K562 (cell line): ENCODE results near the gene EPM2A. TPM values are rescaled to one million over a fixed set of nuclear protein-coding genes. Genes with fewer than 3 reads are reported as not detected.

Experiments used
- ATAC-seq: fragments of 200-7000 bp; cut with Tn5 transposase; 3 replicates; pipeline ENCODE4 v1.9.1; 2020; ENCODE audit warnings: moderate library complexity
- BruUV-seq: library from RNA; stranded (reverse); fragments of 400-500 nt; replicated peaks from 2 replicates; lab custom pipeline; 2021; lab: Mats Ljungman, UMichigan
- CTCF ChIA-PET: fragments of 300-600 bp; formaldehyde crosslinking; extraction: SDS; loops from one replicate; lab custom pipeline; 2021; ENCODE audit warnings: low intra/inter-chr PET ratio; lab: Yijun Ruan, JAX
- POLR2A ChIA-PET: fragments of 300-600, 350-650 bp; sonication (Branson Sonifier 250); formaldehyde crosslinking; extraction: SDS; loops from one replicate; lab custom pipeline; 2021; ENCODE audit warnings: antibody characterized with exemption, inconsistent platforms; lab: Yijun Ruan, JAX
- DNase-seq, 4 experiments: peaks; one replicate each; pipeline versions ENCODE4 v3.0.0 to v3.0.0-alpha.2; 2011 to 2018; ENCODE audit warnings: low spot score in 3 of 4, mixed read lengths in 3 of 4; ENCODE audit errors: extremely low read depth in 1 of 4
- FAIRE-seq: peaks from 2 replicates; lab custom pipeline; 2011; peaks lifted over from hg19 to GRCh38; lab: Jason Lieb, UNC
- H2AFZ ChIP-seq: 2 replicates; pipeline ENCODE4 v1.6.0; 2011; ENCODE audit warnings: low read depth, low read length, control low read depth, inconsistent platforms
- H3K27ac ChIP-seq: fragments of 200-600 bp; 3 replicates; pipeline ENCODE4 v1.8.0; 2011; ENCODE audit warnings: low read depth, mild to moderate bottlenecking, control low read depth, inconsistent platforms, low read length, moderate library complexity, mixed read lengths; ENCODE audit errors: extremely low read depth
- H3K27me3 ChIP-seq, 2 experiments: fragments of 300-600 bp in 1 of 2; 2 replicates in 1 of 2; 3 replicates in 1 of 2; pipeline versions ENCODE4 v1.6.0 to v1.8.0; 2011; ENCODE audit warnings: inconsistent platforms in 2 of 2, low read length in 2 of 2, mild to moderate bottlenecking in 1 of 2, mixed read lengths in 1 of 2, moderate library complexity in 1 of 2; ENCODE audit not compliant: control insufficient read depth in 2 of 2, insufficient read depth in 2 of 2
- H3K36me3 ChIP-seq: fragments of 300-600 bp; 3 replicates; pipeline ENCODE4 v1.8.0; 2011; ENCODE audit warnings: mild to moderate bottlenecking, low read length, inconsistent platforms; ENCODE audit not compliant: control insufficient read depth, insufficient read depth
- H3K4me1 ChIP-seq, 2 experiments: fragments of 200-600 bp in 1 of 2; replicated peaks in 1 of 2; 2 replicates in 1 of 2; 3 replicates in 1 of 2; pipeline versions ENCODE4 v1.5.1 to v1.8.0; 2011; ENCODE audit warnings: inconsistent platforms in 2 of 2, low read length in 2 of 2, mild to moderate bottlenecking in 1 of 2, mixed read lengths in 1 of 2, moderate library complexity in 1 of 2; ENCODE audit not compliant: control insufficient read depth in 2 of 2, insufficient read depth in 2 of 2
- H3K4me2 ChIP-seq: 2 replicates; pipeline ENCODE4 v1.6.1; 2011; ENCODE audit warnings: low read length, control low read depth, inconsistent platforms, mixed read lengths; ENCODE audit not compliant: insufficient read depth
- H3K4me3 ChIP-seq: fragments of 200-600 bp; sonication (generic), shearing (Covaris generic); 2 replicates; pipeline ENCODE4 v1.5.1; 2016; ENCODE audit warnings: control low read depth, inconsistent platforms
- H3K79me2 ChIP-seq: fragments of 200-600 bp; 3 replicates; pipeline ENCODE4 v1.8.0; 2011; ENCODE audit warnings: low read length, inconsistent platforms; ENCODE audit not compliant: control insufficient read depth, insufficient read depth
- H3K9ac ChIP-seq, 2 experiments: 2 replicates each; pipeline versions ENCODE4 v1.6.0 to v1.6.1; 2011; ENCODE audit warnings: low read depth in 2 of 2, low read length in 2 of 2, control low read depth in 1 of 2, inconsistent platforms in 1 of 2, mild to moderate bottlenecking in 1 of 2, mixed read lengths in 1 of 2; ENCODE audit not compliant: insufficient read depth in 1 of 2
- H3K9me1 ChIP-seq: one replicate; pipeline ENCODE4 v1.6.0; 2011; ENCODE audit warnings: inconsistent platforms, mild to moderate bottlenecking, low read length, moderate library complexity; ENCODE audit not compliant: control insufficient read depth, insufficient read depth
- H3K9me3 ChIP-seq: replicated peaks from 2 replicates; pipeline ENCODE4 v1.5.1; 2011; ENCODE audit warnings: low read depth, low read length, inconsistent platforms; ENCODE audit not compliant: control insufficient read depth, insufficient read depth
- H4K20me1 ChIP-seq: replicated peaks from 2 replicates; pipeline ENCODE4 v1.6.1; 2011; ENCODE audit warnings: low read length, inconsistent platforms, mixed read lengths; ENCODE audit not compliant: control insufficient read depth, insufficient read depth
- CEBPB ChIP-seq: fragments of 450-650 bp; IDR thresholded peaks from 2 replicates; pipeline ENCODE4 v1.6.1; 2016; ENCODE audit warnings: missing genetic modification characterization, missing compliant biosample characterization
- CEBPG ChIP-seq, 3 experiments: fragments of 200-800 bp in 1 of 3; sonication (Bioruptor generic) in 1 of 3; sonication (generic) in 1 of 3; formaldehyde crosslinking in 1 of 3; IDR thresholded peaks in 2 of 3; conservative IDR thresholded peaks in 1 of 3; 2 replicates each; pipeline versions ENCODE4 v1.6.1 to v1.8.0; 2016 to 2022; ENCODE audit warnings: missing compliant biosample characterization in 2 of 3, missing genetic modification characterization in 2 of 3, mild to moderate bottlenecking in 1 of 3, missing genetic modification reagents in 1 of 3
- ZNF274 ChIP-seq: IDR thresholded peaks from 2 replicates; pipeline ENCODE4 v1.6.1; 2011; ENCODE audit warnings: low read depth, mild to moderate bottlenecking, low read length, moderate library complexity, borderline replicate concordance
- WGBS: fragments of 100-300 bp; shearing (Covaris generic); methylation state at CpG from one replicate; pipeline ENCODE4 v1.1.6; 2016; ENCODE audit warnings: low coverage, mixed read lengths; ENCODE audit not compliant: insufficient coverage; ENCODE audit errors: missing lambda C conversion rate; 5-methylcytosine and 5-hydroxymethylcytosine counted together
- in situ Hi-C: fragments of 300-500 bp; cut with MboI; formaldehyde crosslinking; loops from 4 replicates; pipeline ENCODE4 v1.15.0; 2018; ENCODE audit warnings: inconsistent platforms, mixed read lengths
- intact Hi-C: fragments of 100-400 bp; cut with micrococcal nuclease; formaldehyde crosslinking; loops from 2 replicates; pipeline ENCODE4 v1.14.2; 2022
- polyA plus RNA-seq, 8 experiments: library from polyadenylated mRNA; depleted of rRNA in 4 of 8; stranded (reverse) in 5 of 8; unstranded in 3 of 8; fragments of >200 nt; fragmentation: Nextera tagmentation in 2 of 8; fragmentation: Illumina TruSeq in 1 of 8; extraction: Ambion mirVana in 2 of 8; extraction: Trizol in 1 of 8; gene quantifications; 2 replicates each; pipeline versions ENCODE4 v1.2.1 to v1.2.3, GENCODE V29; 2011 to 2014; ENCODE audit warnings: inconsistent platforms in 1 of 8, missing spikeins in 1 of 8
- total RNA-seq, 7 experiments: library from RNA; depleted of rRNA in 6 of 7; stranded (reverse); fragments of >200 nt in 6 of 7; fragmentation: Illumina TruSeq in 2 of 7; extraction: Trizol in 2 of 7; gene quantifications; 2 replicates each; pipeline versions ENCODE4 v1.2.1 to v1.2.3, GENCODE V29; 2011 to 2021; ENCODE audit warnings: low replicate concordance in 1 of 7
- TF ChIP-seq, protein P1 (sequence below): fragments of 450-650 bp; conservative IDR thresholded peaks from 2 replicates; pipeline ENCODE4 v1.6.1; 2016; ENCODE audit warnings: missing genetic modification characterization, low read depth, mild to moderate bottlenecking, missing compliant biosample characterization, moderate library complexity
- TF ChIP-seq, protein P2 (sequence below), 2 experiments: fragments of 450-650 bp in 1 of 2; sonication (generic) in 1 of 2; formaldehyde crosslinking in 1 of 2; IDR thresholded peaks; 2 replicates each; pipeline versions ENCODE4 v1.7.1 to v1.9.0; 2016 to 2022; ENCODE audit warnings: inconsistent platforms in 1 of 2, mild to moderate bottlenecking in 1 of 2, missing genetic modification reagents in 1 of 2

The EPM2A gene
- total and polyA plus RNA-seq, 9 of the 15 experiments (the other 6 are each of a cell fraction or from before 2014, with no cell fraction given): 0.35 to 5.3 (median 2.5) TPM

DNA sequence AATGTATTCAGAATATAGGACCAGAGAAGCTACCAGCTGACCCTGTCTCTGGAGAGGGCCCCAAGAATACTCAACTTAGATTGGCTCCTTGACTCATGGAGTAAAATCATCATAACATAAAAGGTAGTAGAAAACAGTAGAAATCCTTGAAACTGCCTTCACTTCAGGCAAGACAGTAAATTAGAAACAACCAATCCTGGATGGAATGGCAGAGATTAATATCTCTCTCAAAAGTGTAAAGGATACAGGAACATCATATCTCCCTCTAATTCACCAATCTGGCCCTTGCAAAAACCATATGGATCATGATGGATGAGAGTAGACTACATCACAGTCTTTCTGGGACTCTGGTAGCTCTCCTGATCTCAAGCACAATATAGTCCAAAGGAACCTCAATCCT lies 20.4 kb upstream of the EPM2A start (continued):
- TF ChIP-seq, protein P1, sequence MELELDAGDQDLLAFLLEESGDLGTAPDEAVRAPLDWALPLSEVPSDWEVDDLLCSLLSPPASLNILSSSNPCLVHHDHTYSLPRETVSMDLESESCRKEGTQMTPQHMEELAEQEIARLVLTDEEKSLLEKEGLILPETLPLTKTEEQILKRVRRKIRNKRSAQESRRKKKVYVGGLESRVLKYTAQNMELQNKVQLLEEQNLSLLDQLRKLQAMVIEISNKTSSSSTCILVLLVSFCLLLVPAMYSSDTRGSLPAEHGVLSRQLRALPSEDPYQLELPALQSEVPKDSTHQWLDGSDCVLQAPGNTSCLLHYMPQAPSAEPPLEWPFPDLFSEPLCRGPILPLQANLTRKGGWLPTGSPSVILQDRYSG: no peak
- TF ChIP-seq, all 486 proteins: peak for 0

DNA sequence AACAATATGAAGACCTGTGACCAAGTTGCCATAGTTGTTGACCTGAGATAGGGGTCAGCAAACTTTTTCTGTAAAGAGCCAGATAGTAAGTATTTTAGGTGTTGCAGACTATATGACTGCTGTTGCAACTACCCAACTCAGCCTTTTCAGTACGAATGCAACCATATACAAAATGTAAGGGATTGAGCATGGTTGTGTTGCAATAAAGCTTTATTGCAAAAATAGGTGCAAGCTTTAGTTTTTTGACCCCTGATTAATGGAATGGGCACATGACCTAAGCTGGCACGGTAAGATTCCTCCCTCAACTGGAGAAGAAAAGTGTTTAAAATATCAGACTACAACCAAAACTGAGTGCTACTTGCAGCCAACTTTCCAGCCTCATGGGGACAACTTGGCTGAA lies 17.3 kb upstream of the EPM2A start:
- no peak overlapping the region for H3K4me2 ChIP-seq
- H3K9ac ChIP-seq: no peak overlapping the region
- H2AFZ ChIP-seq: peak overlapping the region; percentile 10; the same call in 1 of the 2 replicates
- ChIA-PET POLR2A (interaction anchor here (1.6 kb wide), 1 partner anchor 18 kb away, joined by 6 read pairs; the partner anchor contains the start of gene EPM2A), CTCF (no interaction called here)
- no peak overlapping the region for H3K4me3 ChIP-seq
- TF ChIP-seq, protein P2, sequence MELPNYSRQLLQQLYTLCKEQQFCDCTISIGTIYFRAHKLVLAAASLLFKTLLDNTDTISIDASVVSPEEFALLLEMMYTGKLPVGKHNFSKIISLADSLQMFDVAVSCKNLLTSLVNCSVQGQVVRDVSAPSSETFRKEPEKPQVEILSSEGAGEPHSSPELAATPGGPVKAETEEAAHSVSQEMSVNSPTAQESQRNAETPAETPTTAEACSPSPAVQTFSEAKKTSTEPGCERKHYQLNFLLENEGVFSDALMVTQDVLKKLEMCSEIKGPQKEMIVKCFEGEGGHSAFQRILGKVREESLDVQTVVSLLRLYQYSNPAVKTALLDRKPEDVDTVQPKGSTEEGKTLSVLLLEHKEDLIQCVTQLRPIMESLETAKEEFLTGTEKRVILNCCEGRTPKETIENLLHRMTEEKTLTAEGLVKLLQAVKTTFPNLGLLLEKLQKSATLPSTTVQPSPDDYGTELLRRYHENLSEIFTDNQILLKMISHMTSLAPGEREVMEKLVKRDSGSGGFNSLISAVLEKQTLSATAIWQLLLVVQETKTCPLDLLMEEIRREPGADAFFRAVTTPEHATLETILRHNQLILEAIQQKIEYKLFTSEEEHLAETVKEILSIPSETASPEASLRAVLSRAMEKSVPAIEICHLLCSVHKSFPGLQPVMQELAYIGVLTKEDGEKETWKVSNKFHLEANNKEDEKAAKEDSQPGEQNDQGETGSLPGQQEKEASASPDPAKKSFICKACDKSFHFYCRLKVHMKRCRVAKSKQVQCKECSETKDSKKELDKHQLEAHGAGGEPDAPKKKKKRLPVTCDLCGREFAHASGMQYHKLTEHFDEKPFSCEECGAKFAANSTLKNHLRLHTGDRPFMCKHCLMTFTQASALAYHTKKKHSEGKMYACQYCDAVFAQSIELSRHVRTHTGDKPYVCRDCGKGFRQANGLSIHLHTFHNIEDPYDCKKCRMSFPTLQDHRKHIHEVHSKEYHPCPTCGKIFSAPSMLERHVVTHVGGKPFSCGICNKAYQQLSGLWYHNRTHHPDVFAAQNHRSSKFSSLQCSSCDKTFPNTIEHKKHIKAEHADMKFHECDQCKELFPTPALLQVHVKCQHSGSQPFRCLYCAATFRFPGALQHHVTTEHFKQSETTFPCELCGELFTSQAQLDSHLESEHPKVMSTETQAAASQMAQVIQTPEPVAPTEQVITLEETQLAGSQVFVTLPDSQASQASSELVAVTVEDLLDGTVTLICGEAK (IDR thresholded peaks at IDR 0.05): peak; percentile 76
- TF ChIP-seq, protein P2 (CRISPR knock-in tag; IDR thresholded peaks at IDR 0.05): no peak
- peak; percentile 77 for TF ChIP-seq CEBPB
- TF ChIP-seq CEBPG (CRISPR knock-in tag; IDR thresholded peaks at IDR 0.05): no peak
- TF ChIP-seq CEBPG (tag; conservative IDR thresholded peaks at IDR 0.05 in 1 of 2, IDR thresholded peaks at IDR 0.05 in 1 of 2): 0 out of 4 replicates have a peak, but pooled peaks of 1 of the 2 experiments have one; percentile 27
- no peak for TF ChIP-seq ZNF274
- intact Hi-C loops: no loop called here
- no peaks in the 10 kb centered on the region for H3K79me2 ChIP-seq
- H3K36me3 ChIP-seq: no peaks in the 10 kb centered on the region
- no peaks in the 10 kb centered on the region for H4K20me1 ChIP-seq
- H3K27ac ChIP-seq: no peak overlapping the region
- H3K9me3 ChIP-seq: no peaks in the 10 kb centered on the region
- H3K9me1 ChIP-seq: no peaks in the 10 kb centered on the region
- FAIRE-seq (no peak), DNase-seq (no peak), ATAC-seq (no peak)
- 14% methylated on average over 2 of the region's 2 CpGs for WGBS
- peaks cover 4 to 8% of the 10 kb centered on the region in 2 experiments; a peak in 3 of 5 replicates for H3K4me1 ChIP-seq
- H3K27me3 ChIP-seq: no peaks in the 10 kb centered on the region
- in situ Hi-C loops: no loop called here
- BruUV-seq: no TSS peak
